Measurements from ENCODE around the gene PLD1. TPM values are rescaled to one million over a fixed set of nuclear protein-coding genes. Genes with fewer than 3 reads are reported as not detected.

Gene PLD1
- total and polyA plus RNA-seq, 5 donors from 2014 or later, result 1.2 to 8.8 (median 3.6) TPM; not detected in 1

DNA sequence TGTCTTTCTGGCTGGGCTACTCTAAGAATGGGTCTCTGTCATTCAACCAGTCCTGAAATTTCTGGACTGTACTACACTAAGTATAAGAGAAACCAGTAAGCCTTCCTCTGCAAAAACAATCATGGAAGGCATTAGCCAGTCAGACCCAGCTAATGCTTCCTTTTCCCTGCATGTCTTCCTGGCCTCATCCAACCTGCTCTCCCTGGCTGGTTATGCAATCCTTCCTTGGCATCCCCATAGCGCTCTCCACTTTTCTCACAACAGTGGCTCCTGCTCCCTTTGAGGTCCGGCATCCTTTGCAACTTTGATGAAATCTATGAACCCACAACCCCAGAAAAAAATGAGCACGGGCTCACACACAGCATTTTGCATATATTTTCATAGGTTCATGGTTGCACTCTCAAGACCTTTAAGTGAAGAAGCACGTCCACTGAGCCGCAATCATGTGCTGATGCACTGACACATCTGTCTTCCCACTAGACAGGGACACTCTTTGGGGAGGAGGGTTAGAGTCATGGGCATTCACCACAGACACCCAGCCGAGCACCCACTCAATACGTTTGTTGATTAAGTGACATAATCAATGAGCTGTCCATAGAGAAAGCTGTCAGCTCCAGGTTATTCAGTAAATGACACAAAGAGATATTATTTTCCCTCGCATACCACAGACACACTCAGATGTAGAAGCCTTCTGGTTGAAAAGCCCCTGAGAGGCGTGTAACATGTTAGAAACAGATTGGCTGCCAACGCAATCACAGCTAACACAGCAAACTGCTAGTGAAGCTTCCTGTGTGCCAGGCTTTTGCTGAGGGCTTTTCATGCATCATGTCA, 66.7 kb downstream of the PLD1 start:
- no peak overlapping the region for H3K27ac Mint-ChIP-seq
- no peaks in the 10 kb centered on the region for H3K27me3 ChIP-seq (ENCODE audit: control insufficient read depth, insufficient read depth, low read length)
- H3K4me3 ChIP-seq (ENCODE audit: low read depth, low read length), result no peak overlapping the region
- ATAC-seq (ENCODE audit: low read depth in 2 of 2), result no peak
- no peaks in the 10 kb centered on the region for H3K4me1 ChIP-seq (ENCODE audit: control insufficient read depth, insufficient read depth, low read length, poor library complexity, severe bottlenecking)
- no peaks in the 10 kb centered on the region for H3K9me3 ChIP-seq (ENCODE audit: control insufficient read depth in 2 of 2, low read length in 2 of 2)
- H3K36me3 Mint-ChIP-seq, result no peaks in the 10 kb centered on the region
- H3K36me3 ChIP-seq (ENCODE audit: control insufficient read depth, insufficient read depth, low read length), result no peaks in the 10 kb centered on the region
- H3K4me1 Mint-ChIP-seq, result no peaks in the 10 kb centered on the region
- no peak overlapping the region for H3K4me3 Mint-ChIP-seq
- H3K27ac ChIP-seq (ENCODE audit: insufficient read depth, low read length, poor library complexity, severe bottlenecking), result no peak overlapping the region
- H3K9me3 Mint-ChIP-seq, result peaks cover 0 to 2% (median 0%) of the 10 kb centered on the region in 7 donors
- DNase-seq, result no peak
- H3K27me3 Mint-ChIP-seq, result peaks cover 28% of the 10 kb centered on the region

DNA sequence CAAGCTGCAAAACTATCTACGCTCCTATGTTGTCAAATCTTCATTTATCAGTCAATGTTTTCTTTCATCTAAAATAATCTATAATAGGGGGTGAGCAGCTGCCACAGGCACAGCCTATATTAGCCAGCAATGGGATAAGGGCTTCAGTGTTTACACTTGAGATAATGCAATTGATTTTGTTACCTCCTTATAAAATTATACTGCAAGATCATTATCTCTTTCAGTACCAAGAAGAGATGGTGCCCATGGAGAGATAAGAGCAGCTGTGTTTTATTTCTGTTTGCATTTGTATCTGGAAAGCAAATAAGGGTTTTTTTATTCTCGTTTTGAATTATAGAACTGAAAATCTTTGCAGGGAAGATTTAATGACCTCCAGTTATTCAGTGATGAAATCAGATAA, 68.9 kb downstream of the PLD1 start:
- Mint-ChIP-seq H3K4me3 (no peak overlapping the region), H3K36me3 (no peaks in the 10 kb centered on the region), H3K27me3 (peaks cover 21% of the 10 kb centered on the region)

DNA sequence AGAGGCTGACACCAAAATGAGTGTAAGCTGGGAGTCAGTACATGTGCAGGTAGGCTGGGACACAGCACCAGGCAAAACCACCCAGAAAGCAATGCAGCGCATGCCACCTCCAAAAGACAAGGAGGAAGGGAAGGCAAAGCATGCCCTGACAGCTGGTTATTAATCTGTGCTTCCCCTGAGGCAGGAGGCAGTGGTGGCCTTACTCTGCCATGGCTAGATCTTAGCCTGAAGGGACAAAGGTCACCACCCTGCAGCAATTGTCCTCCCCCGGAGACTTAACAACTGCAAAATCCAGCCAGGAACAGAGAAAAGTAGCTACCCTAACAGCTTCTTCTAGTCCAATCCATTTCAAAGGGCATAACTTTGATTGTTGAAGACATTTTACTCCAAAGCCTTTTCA, 73.7 kb downstream of the PLD1 start:
- no peak overlapping the region for H3K4me3 Mint-ChIP-seq
- ATAC-seq (ENCODE audit: low read depth in 2 of 2) (no peak), DNase-seq (no peak)
- Histone ChIP-seq H3K9me3 (ENCODE audit: control insufficient read depth in 2 of 2, low read length in 2 of 2) (no peaks in the 10 kb centered on the region), H3K4me1 (ENCODE audit: control insufficient read depth, insufficient read depth, low read length, poor library complexity, severe bottlenecking) (no peaks in the 10 kb centered on the region), H3K36me3 (ENCODE audit: control insufficient read depth, insufficient read depth, low read length) (no peaks in the 10 kb centered on the region), H3K4me3 (ENCODE audit: low read depth, low read length) (no peak overlapping the region), H3K27me3 (ENCODE audit: control insufficient read depth, insufficient read depth, low read length) (peaks cover 2% of the 10 kb centered on the region), H3K27ac (ENCODE audit: insufficient read depth, low read length, poor library complexity, severe bottlenecking) (no peak overlapping the region)
- H3K36me3 Mint-ChIP-seq, result no peaks in the 10 kb centered on the region
- H3K4me1 Mint-ChIP-seq, result no peaks in the 10 kb centered on the region
- no peak overlapping the region for H3K27ac Mint-ChIP-seq
- no peaks in the 10 kb centered on the region for H3K9me3 Mint-ChIP-seq
- peaks cover 7% of the 10 kb centered on the region for H3K27me3 Mint-ChIP-seq

More for the DNA sequence above, 68.9 kb downstream of the PLD1 start:
- Histone ChIP-seq H3K4me1 (ENCODE audit: control insufficient read depth, insufficient read depth, low read length, poor library complexity, severe bottlenecking) (no peaks in the 10 kb centered on the region), H3K27me3 (ENCODE audit: control insufficient read depth, insufficient read depth, low read length) (no peaks in the 10 kb centered on the region), H3K4me3 (ENCODE audit: low read depth, low read length) (no peak overlapping the region), H3K27ac (ENCODE audit: insufficient read depth, low read length, poor library complexity, severe bottlenecking) (no peak overlapping the region), H3K36me3 (ENCODE audit: control insufficient read depth, insufficient read depth, low read length) (no peaks in the 10 kb centered on the region), H3K9me3 (ENCODE audit: control insufficient read depth in 2 of 2, low read length in 2 of 2) (no peaks in the 10 kb centered on the region)
- Mint-ChIP-seq H3K27ac (no peak overlapping the region), H3K9me3 (peaks cover 0 to 2% (median 0%) of the 10 kb centered on the region in 7 donors), H3K4me1 (no peaks in the 10 kb centered on the region)
- no peak for ATAC-seq (ENCODE audit: low read depth in 2 of 2)
- DNase-seq, result no peak

DNA sequence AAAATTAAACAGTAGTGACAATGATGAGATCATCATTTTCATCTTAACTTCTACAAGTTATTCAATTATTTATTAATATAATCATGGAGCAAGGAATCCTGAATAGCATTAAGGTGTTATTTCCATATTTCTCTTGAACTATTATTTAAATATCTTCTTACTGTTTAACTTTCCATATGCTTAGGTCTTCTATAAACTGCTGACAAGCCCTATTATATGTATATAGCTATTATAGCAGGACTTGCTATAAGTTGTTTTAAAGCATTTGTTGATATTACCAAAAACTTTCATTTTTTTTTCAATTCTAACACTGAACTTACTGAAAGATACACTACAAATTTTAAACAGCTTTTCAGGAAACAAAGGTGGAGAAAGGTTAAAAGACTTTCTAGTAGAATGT, 76.7 kb downstream of the PLD1 start:
- Mint-ChIP-seq H3K9me3 (peaks cover 0 to 1% (median 0%) of the 10 kb centered on the region in 7 donors), H3K36me3 (no peaks in the 10 kb centered on the region), H3K4me3 (no peak overlapping the region), H3K27me3 (peaks cover 6% of the 10 kb centered on the region), H3K27ac (no peak overlapping the region), H3K4me1 (no peaks in the 10 kb centered on the region)
- no peak overlapping the region for H3K27ac ChIP-seq (ENCODE audit: insufficient read depth, low read length, poor library complexity, severe bottlenecking)
- no peaks in the 10 kb centered on the region for H3K9me3 ChIP-seq (ENCODE audit: control insufficient read depth in 2 of 2, low read length in 2 of 2)
- DNase-seq (no peak), ATAC-seq (ENCODE audit: low read depth in 2 of 2) (no peak)
- no peak overlapping the region for H3K4me3 ChIP-seq (ENCODE audit: low read depth, low read length)
- no peaks in the 10 kb centered on the region for H3K36me3 ChIP-seq (ENCODE audit: control insufficient read depth, insufficient read depth, low read length)
- no peaks in the 10 kb centered on the region for H3K4me1 ChIP-seq (ENCODE audit: control insufficient read depth, insufficient read depth, low read length, poor library complexity, severe bottlenecking)
- peaks cover 2% of the 10 kb centered on the region for H3K27me3 ChIP-seq (ENCODE audit: control insufficient read depth, insufficient read depth, low read length)

DNA sequence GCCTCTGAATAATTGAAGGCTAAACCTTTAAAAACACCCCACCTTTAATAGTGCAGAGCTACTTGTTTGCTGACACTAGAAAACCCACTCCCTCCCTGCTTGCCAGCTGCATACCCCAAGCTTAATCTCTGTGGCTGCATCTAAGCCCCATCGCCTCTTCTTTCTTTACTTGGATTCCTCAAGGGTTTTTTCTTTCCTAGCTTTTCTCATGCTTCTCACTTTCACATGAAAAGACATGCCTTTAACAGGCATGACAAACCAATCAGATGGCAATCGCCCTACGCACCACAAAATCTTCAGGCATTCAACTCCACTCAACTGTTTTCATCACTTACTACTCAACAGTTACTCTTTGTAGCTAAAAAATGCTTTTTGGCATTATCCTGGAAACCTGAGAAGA, 77.5 kb downstream of the PLD1 start:
- Histone ChIP-seq H3K4me3 (ENCODE audit: low read depth, low read length) (no peak overlapping the region), H3K9me3 (ENCODE audit: control insufficient read depth in 2 of 2, low read length in 2 of 2) (no peaks in the 10 kb centered on the region), H3K27me3 (ENCODE audit: control insufficient read depth, insufficient read depth, low read length) (peaks cover 2% of the 10 kb centered on the region), H3K36me3 (ENCODE audit: control insufficient read depth, insufficient read depth, low read length) (no peaks in the 10 kb centered on the region), H3K4me1 (ENCODE audit: control insufficient read depth, insufficient read depth, low read length, poor library complexity, severe bottlenecking) (no peaks in the 10 kb centered on the region), H3K27ac (ENCODE audit: insufficient read depth, low read length, poor library complexity, severe bottlenecking) (no peak overlapping the region)
- DNase-seq (no peak), ATAC-seq (ENCODE audit: low read depth in 2 of 2) (no peak)
- Mint-ChIP-seq H3K27me3 (peaks cover 5% of the 10 kb centered on the region), H3K4me3 (no peak overlapping the region), H3K9me3 (peaks cover 0 to 1% (median 0%) of the 10 kb centered on the region in 7 donors), H3K27ac (no peak overlapping the region), H3K36me3 (no peaks in the 10 kb centered on the region), H3K4me1 (no peaks in the 10 kb centered on the region)

DNA sequence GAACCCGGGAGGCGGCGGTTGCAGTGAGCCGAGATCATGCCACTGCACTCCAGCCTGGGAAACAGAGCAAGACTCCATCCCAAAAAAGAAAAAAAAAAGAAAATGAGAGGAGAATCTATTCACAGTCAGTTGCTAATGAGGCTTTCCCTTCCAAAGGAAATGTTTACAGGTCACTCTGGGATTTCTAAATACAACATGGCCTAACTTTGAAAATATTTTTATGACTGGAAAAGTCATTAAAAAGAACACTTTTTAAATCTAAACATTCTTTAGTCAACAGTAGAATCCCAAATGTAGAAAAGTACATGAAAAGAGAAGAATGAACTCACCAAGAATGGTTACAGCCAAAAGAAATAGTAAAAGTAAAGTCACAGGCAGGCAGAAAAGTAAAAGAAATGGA, 78.6 kb downstream of the PLD1 start:
- no peak overlapping the region for H3K27ac Mint-ChIP-seq
- H3K27me3 Mint-ChIP-seq, result peaks cover 5% of the 10 kb centered on the region
- Histone ChIP-seq H3K27me3 (ENCODE audit: control insufficient read depth, insufficient read depth, low read length) (peaks cover 2% of the 10 kb centered on the region), H3K4me1 (ENCODE audit: control insufficient read depth, insufficient read depth, low read length, poor library complexity, severe bottlenecking) (no peaks in the 10 kb centered on the region), H3K36me3 (ENCODE audit: control insufficient read depth, insufficient read depth, low read length) (no peaks in the 10 kb centered on the region), H3K9me3 (ENCODE audit: control insufficient read depth in 2 of 2, low read length in 2 of 2) (no peaks in the 10 kb centered on the region), H3K27ac (ENCODE audit: insufficient read depth, low read length, poor library complexity, severe bottlenecking) (no peak overlapping the region), H3K4me3 (ENCODE audit: low read depth, low read length) (no peak overlapping the region)
- no peaks in the 10 kb centered on the region for H3K36me3 Mint-ChIP-seq
- no peaks in the 10 kb centered on the region for H3K4me1 Mint-ChIP-seq
- no peak for ATAC-seq (ENCODE audit: low read depth in 2 of 2)
- DNase-seq, result no peak
- H3K9me3 Mint-ChIP-seq, result peaks cover 0 to 1% (median 0%) of the 10 kb centered on the region in 7 donors
- H3K4me3 Mint-ChIP-seq, result no peak overlapping the region

DNA sequence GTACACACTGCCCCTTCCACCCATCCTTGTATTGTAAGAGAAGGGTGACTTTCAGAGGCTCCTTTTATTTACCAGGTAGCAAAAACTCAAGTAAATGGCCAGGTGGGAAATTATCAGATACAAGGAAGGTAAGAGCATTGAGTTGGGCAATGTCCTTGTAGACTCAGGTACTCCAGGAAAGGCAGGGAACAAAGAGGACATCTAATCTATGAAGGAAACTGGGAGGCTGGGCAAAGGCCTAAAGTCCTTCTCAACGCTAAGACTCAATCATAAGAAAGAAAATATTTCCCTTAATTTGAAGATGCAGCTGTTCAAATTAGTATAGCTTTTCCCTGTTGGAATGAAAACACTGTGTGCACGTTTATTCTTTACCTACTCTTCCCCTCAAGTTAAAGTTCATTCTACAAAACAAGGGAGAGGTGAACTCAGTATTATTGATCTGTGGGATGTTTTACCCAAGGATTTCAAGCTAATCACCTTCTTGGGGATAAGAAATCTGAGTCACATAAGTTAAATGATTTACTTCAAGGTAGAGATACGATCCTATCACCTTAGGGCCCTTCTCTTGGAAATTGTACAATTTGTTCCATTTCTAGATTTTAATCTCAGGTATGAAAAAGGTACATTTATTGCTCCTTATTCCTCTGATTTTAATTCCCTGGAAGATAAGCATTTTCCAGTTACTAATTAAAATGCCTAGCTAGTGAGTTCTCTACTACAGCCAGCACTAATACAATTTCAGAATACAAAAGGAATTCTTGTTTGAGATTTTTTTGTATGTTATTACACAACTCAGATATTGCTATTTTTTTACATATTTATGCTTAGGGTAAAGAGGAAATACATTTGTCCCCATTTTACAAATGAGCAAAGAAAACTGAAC, 80.6 kb downstream of the PLD1 start:
- ATAC-seq (ENCODE audit: low read depth in 2 of 2), result no peak
- Mint-ChIP-seq H3K9me3 (peaks cover 0 to 1% (median 0%) of the 10 kb centered on the region in 7 donors), H3K4me1 (no peaks in the 10 kb centered on the region), H3K4me3 (no peak overlapping the region), H3K27me3 (peaks cover 12% of the 10 kb centered on the region), H3K36me3 (no peaks in the 10 kb centered on the region), H3K27ac (no peak overlapping the region)
- no peaks in the 10 kb centered on the region for H3K36me3 ChIP-seq (ENCODE audit: control insufficient read depth, insufficient read depth, low read length)
- no peak overlapping the region for H3K4me3 ChIP-seq (ENCODE audit: low read depth, low read length)
- no peaks in the 10 kb centered on the region for H3K27me3 ChIP-seq (ENCODE audit: control insufficient read depth, insufficient read depth, low read length)
- no peak for DNase-seq
- H3K4me1 ChIP-seq (ENCODE audit: control insufficient read depth, insufficient read depth, low read length, poor library complexity, severe bottlenecking), result no peaks in the 10 kb centered on the region
- no peak overlapping the region for H3K27ac ChIP-seq (ENCODE audit: insufficient read depth, low read length, poor library complexity, severe bottlenecking)
- H3K9me3 ChIP-seq (ENCODE audit: control insufficient read depth in 2 of 2, low read length in 2 of 2), result no peaks in the 10 kb centered on the region
